ENCODE results near the gene SNRPA1.

- TF ChIP-seq CTCF (conservative IDR thresholded peaks at IDR 0.05) (no peak), ZFX (IDR thresholded peaks at IDR 0.05) (no peak)
These were observed 33.0 kb upstream of the SNRPA1 start for GRCh38 chr15:101328001-101328400.
